Keratinocyte (primary cell): ENCODE measurements around the gene CD79A.

Experiments used
- EZH2 ChIP-seq: IDR thresholded peaks from one replicate; pipeline ENCODE4 v1.6.1; 2012; ENCODE audit warnings: inconsistent platforms, mild to moderate bottlenecking, low read length, moderate library complexity
- TF ChIP-seq, protein P1 (sequence below), 3 experiments: IDR thresholded peaks in 1 of 3; conservative IDR thresholded peaks in 1 of 3; optimal IDR thresholded peaks in 1 of 3; 2 replicates in 2 of 3; 3 replicates in 1 of 3; pipeline versions ENCODE3 to v1.5.1; 2011; ENCODE audit warnings: low read length in 3 of 3, mild to moderate bottlenecking in 3 of 3, moderate library complexity in 2 of 3, control low read depth in 1 of 3, inconsistent platforms in 1 of 3; ENCODE audit not compliant: insufficient read depth in 2 of 3; ENCODE audit errors: extremely low read depth in 1 of 3

GRCh38 chr19:41906271-41906670 is 29.2 kb downstream of the CD79A start:
- TF ChIP-seq, protein P1, sequence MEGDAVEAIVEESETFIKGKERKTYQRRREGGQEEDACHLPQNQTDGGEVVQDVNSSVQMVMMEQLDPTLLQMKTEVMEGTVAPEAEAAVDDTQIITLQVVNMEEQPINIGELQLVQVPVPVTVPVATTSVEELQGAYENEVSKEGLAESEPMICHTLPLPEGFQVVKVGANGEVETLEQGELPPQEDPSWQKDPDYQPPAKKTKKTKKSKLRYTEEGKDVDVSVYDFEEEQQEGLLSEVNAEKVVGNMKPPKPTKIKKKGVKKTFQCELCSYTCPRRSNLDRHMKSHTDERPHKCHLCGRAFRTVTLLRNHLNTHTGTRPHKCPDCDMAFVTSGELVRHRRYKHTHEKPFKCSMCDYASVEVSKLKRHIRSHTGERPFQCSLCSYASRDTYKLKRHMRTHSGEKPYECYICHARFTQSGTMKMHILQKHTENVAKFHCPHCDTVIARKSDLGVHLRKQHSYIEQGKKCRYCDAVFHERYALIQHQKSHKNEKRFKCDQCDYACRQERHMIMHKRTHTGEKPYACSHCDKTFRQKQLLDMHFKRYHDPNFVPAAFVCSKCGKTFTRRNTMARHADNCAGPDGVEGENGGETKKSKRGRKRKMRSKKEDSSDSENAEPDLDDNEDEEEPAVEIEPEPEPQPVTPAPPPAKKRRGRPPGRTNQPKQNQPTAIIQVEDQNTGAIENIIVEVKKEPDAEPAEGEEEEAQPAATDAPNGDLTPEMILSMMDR (optimal IDR thresholded peaks at IDR 0.05 in 1 of 3, IDR thresholded peaks at IDR 0.05 in 1 of 3, conservative IDR thresholded peaks at IDR 0.05 in 1 of 3; ENCODE audit: extremely low read depth in 1 of 3, insufficient read depth in 2 of 3, low read length in 3 of 3): no peak
- TF ChIP-seq EZH2: no peak
